Dermis microvascular lymphatic vessel endothelial cell (primary cell): Measurements from ENCODE around the gene FANK1. TPM values are rescaled to one million over a fixed set of nuclear protein-coding genes. Genes with fewer than 3 reads are reported as not detected.
"Not testable (repeated sequence)": the region's sequence is repeated elsewhere in the genome, so short reads cannot be mapped to it uniquely, and the experiment has no call there.

Source experiments
- DNase-seq, 2 donors: peaks; one replicate each; pipeline versions ENCODE4 v3.0.0 to v3.0.0-alpha.2; 2010; ENCODE audit warnings: low read depth in 2 of 2
- total RNA-seq: library from RNA; depleted of rRNA; stranded (reverse); fragments of >200 nt; gene quantifications from 2 replicates; pipeline ENCODE4 v1.2.1, GENCODE V29; 2014

FANK1 gene
- total RNA-seq, 1 donor from 2014 or later: 1.0 TPM

DNA sequence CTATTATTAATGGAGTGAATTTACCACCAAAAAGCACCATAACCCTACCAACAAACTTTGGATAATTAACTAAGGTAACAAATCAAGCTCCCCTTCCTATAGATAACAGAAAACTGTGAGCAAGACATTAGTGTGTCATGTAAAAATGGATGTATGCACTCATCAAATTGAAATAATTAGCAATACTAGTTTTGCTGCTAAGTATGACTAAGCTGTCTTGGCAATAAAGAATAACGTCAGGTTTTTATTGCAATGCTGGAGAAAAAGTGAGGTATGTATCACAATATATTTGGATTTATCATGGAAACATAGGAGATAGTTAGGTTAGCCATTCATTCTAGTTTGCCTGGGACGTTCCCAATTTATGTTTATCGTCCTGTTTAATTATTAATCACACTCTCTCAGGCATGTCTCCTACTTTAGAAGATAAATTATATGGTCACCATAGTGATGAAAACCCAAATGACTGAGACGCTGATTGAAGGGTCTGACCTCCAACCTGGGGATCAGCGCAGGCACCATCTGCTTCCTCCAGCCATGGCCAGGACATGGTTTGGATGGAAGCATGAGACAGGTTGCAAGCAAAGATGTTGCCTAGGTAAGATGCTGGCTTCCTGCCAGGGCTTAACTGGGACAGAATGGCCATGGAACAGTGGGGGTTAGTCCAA is 125.6 kb downstream of the FANK1 start:
- no peak for DNase-seq

DNA sequence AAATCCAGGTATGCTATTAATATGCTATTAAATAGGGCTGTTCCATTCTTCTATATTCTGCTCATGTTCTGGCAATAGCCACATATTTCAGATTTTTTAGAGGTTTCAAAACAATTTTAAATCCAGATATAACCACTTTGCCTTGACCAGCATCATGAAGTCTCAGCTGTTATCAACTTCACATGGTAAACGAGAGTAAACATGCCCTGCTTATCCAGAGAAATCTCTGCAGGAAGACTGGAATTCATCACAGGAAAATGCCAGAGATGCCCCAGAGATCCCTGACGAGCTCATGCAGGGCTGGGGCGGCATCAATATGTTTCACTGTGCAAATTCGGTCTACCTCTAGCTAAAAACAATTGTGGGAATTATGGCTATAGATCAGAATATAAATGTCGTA is 126.5 kb downstream of the FANK1 start:
- no peak for DNase-seq

DNA sequence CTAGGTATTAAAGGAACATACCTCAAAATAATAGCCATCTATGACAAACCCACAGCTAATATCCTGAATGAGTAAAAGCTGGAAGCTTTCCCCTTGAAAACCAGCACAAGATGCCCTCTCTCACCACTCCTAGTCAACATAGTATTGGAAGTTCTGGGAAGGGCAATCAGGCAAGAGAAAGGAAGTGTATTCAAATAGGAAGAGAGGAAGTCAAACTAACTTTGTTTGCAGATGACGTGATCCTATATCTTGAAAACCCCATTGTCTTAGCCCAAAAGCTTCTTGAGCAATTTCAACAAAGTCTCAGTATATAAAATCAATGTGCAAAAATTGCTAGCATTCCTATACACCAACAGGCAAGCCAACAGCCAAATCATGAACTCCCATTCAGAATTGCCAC is 131.3 kb downstream of the FANK1 start:
- DNase-seq: no peak

DNA sequence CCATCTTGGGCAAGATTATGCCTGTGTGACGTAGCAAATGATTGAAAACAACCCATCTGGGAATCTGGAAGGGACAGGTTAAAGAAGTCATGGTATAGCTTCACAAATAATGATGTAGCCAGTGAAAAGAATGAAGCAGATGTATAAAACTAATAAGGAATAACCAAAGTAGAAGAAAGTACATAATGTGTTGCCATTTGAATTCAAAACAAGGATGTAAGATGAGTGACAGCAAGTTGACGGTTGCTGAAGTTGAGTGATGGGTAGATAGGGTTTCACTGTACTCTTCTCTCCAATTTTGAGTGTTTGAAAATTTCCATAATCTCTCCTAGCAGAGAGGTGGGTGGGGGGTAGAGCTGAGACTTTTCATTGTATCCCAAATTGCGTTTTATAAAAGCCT is 133.6 kb downstream of the FANK1 start:
- no peak for DNase-seq

DNA sequence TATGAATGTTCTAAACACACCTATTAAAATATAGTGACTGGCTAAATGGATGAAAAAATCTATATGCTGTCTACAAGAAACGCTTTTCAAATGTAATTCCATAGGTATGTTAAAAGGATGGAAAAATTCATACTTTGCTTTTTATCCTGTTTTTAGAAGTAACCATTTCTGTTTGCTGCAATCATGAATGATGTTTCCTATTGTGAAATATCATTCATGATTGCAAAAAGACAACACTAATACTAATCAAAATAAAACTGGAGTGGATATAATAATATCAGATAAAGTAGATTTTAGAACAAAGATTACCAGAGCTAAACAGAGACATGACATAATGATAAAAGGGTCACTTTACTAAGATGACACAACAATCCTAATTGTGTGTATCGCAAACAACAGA is 138.2 kb downstream of the FANK1 start:
- no peak for DNase-seq

DNA sequence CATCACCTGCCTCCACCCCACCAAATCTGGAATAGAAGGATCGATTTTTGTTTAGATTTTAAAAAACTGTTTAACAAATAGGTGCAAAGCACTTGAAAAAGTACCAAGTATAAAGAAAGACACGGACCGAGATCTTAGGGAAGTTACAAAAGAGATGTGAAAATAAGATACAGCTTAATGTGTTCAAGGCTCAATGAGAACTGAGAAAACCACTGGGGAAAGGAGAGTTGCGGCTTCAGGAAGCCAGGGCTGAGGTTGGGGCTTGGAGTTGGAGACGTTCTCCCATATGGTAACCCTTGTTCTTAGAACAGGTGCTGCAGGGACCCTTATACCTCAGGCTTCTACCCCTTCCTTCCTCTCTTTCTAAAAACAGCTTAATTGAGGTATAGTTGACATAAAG is 140.2 kb downstream of the FANK1 start:
- no peak for DNase-seq

DNA sequence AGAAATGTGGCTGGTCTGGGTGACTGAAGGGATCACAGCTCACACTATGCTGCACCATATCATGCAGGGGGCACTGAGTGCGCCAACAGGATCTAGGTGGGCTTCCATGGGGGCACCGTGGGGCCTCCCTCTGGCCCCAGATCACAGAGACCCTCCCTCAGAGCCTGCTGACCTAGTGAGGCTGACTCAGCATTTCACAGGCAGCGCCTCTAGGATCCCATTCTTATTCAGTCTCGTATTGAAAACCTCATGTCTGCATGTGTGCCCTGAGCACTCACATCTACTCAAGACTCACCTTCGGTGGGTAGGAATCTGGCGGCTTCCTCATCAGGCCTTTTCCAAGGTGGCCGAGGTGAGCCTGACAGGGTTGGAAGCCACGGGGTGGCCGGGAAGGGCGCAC is 141.6 kb downstream of the FANK1 start:
- no peak for DNase-seq

DNA sequence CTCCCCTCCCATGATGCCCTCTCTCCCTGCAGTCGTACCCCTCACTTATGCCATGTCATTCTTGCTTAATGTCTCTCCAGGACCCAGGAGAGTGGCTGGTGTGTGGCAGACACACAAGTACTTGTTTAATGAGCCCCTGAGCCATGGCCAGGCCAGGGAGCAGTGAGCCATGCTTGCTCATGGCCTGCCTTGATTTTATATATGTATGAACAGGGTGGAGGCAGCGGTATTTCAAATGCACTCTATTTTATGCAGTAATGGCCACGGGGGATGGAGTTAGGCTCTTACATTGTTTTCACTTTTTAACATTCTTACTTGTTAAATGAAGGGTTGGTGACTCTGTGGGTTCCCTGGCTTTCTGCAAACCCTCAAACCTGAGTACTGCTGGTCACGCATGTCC is 144.8 kb downstream of the FANK1 start:
- DNase-seq: no peak

DNA sequence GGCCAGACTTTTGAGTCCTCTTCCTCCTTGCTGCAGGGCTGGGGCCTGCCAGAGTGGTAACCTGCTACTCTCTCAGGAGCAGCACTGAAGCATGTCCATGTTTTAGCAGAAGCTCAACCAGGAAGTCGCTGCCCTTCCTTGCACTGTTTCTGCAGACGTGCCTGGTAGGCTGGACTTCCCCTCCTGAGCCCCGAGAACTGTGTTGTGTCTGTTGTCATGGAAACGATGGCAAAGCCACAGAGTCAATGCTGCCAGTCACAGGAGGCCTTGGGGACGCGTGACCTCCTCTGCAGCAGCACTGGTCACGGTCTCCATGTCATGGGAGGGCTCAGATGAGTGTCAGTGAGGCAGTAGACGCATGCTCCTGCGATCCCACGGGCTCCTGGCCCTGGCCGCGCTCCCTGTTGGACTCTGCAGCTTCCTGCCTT is 145.5 kb downstream of the FANK1 start:
- DNase-seq: peak; percentile 89 to 98

DNA sequence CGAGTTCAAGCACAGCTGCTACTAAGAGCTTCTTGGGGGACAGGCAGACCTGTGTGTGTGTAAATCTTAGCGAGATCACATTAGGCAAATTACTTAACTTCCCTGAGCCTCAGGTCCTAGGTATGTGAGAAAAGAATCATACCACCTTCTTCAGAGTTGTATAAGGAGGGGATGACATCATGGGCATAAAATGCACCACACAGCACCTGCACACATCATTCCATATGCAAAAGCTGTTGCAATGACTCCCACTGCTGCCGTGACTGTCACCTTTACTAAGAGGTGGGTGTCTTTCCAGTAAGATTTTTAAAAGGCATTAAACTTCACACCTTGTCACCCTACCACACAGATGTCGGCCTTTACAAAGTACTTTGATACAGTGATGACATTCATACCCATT is 146.0 kb downstream of the FANK1 start:
- no peak for DNase-seq

DNA sequence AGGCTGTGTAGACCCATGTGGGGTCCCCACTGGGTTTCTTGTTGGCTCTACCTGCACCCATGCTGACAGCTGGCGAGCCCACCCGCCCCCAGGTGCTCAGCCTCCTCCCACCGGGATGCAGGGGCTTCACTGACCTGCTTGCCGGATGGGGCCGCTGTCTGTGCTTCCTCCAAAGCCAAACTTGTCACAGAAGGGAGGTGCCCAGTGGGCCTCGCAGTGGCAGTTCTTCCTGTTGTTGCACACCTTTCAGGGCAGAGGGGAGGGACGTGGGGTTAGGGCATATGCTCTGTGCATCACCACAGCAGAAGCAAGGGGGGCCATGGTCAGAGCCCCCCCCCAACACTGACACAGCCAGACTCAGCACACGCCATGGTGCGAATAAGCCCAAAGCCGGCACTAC is 146.5 kb downstream of the FANK1 start:
- DNase-seq: no peak

DNA sequence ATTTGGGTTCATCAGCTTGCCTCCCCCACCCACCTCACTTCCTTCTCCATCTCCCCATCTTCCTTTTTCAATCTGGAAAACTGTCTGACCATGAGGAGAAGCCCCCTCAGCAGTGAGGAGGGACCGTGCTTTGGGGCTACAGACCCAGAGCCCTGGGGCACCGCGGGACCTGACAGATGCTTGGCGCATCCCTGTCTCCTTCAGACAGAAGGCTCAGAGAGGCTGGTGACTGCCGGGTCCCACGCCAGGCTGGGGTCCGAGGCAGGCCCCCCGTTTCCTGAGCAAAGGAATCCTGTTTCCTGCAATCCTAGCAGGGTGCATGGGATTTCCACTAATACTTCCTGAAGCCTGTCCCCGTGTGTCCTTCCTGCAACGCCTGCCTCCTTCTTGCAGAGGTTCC is 147.0 kb downstream of the FANK1 start:
- peak in 1 of 2 donors; percentile 13 for DNase-seq

DNA sequence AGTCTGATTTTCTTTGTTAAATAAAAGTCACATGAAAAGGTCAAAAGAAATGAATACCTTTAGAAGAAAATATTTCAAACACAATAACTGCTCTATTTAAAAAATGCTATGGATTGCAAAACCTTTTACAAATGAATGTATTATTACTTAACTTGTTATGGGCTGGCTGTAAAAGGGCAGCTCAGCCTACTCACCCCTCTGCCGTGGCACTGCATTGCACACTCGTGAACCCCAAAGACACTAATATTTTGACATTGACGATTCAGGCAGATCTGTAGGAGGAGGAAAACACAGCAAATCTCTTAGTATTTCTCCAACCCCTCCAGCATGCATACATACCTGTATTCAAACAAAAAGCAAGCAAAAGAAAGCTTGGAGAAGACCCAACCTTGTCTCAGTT is 149.5 kb downstream of the FANK1 start:
- no peak for DNase-seq

DNA sequence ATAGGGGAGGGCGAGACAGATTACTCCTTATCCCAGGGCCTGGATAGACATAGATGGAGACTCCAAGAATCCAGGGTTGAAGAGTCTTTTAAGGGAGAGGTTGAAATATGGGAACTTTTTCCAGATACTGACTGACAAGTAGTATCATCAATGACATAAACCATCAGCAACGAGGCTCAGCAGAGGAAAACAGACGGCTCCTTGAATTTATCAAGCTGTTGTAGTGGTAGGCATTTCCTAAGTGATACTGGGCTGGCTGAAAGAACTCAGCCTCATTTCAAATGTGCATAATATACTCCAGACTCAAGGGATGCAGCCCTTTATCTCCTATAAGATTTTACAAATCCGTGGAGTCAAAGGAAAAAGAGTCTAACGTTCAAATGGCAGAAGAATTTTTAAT is 150.5 kb downstream of the FANK1 start:
- DNase-seq: no peak

DNA sequence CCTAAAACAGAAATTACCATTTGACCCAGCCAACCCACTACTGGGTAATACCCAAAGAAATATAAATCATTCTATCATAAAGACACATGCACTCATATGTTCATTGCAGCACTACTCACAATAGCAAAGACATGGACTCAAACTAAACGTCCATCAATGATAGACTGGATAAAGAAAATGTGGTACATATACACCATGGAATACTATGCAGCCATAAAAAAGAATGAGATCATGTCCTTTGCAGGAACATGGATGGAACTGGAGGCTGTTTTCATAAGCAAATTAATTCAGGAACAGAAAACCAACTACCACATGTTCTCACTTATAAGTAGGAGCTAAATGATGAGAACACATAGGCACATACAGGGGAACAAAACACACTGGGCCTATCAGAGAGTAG is 151.4 kb downstream of the FANK1 start:
- DNase-seq: not testable (repeated sequence)

DNA sequence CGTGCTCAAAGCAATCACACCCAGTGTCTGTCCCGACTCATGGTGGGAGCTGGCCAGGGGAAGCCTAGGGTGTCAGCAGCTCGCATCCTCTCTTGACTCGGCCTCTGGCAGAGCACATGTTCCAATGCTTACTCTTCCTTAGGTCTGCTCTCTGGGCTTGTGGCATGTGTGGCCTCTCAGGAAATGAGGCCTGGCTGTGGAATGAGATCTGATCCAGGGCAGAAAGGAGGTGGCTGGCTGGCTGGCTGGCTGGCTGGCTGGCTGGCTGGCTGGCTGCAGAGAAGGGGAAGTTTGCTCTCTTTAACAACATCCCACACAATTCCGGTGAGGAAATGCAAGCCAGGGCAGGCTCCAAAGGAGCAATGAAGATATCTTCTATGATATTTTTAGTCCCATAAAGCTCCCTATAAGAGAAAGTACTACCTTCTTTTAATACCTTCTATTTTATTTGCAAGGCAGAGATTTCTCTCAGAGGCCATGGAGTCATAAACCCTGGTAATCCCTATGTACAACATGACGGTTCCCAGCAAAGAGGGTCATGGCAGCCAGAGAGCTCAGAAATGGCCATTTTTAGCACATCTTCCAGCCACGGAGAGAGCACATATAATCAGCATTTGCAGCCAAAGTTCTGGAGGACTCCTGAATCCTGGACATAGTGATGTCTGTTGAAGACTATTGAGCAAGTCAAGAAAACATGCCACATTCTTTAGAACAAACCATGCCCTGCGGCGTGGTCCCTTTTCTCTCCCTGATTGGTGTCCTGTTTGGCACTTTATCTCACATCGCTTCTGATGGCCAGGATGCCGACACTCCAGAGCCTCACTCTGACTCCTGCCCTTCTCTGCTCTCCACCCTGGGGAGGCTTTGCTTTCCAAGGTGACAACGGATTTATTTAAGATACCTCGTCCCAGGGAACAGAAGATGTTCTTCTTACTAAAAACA is 153.7 kb downstream of the FANK1 start:
- DNase-seq: peak; percentile 80 to 96

DNA sequence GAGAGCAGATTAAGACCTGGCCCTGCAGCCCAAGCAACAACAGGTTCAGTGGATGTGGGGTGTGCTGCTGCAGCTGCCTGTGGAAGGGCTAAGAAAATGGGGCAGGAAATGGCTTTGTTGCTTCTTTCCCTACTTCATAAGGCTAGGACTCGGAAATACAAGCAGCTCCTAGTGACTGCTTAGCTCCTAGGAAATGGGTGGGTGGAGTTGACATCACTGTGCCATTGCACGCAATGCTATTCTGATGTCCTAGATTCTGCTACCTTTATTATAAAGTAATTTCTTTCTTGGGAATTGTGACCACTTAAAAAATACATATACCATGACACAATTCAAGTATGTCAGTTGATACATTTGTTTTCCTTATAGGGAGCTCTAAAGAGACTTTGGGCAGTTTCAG is 155.8 kb downstream of the FANK1 start:
- no peak for DNase-seq

DNA sequence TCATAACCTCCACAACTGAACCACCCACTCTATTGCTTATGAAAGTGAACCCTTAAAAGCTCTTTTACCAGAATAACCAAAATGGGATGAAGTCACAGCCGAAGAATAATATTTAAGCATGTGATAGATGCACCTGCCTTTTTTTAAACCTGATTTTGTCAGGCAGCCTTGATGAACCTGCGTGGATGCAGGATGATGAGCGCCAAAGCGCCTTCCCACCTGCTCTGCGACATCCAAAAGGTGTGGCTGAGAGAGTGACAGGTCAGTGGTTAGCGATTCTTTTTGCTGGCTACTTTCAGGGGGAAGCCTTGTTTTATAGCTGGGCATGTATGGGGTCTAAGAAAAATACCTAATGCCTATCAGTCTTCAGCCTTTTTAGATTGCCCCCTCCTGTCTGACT is 157.8 kb downstream of the FANK1 start:
- DNase-seq: no peak

DNA sequence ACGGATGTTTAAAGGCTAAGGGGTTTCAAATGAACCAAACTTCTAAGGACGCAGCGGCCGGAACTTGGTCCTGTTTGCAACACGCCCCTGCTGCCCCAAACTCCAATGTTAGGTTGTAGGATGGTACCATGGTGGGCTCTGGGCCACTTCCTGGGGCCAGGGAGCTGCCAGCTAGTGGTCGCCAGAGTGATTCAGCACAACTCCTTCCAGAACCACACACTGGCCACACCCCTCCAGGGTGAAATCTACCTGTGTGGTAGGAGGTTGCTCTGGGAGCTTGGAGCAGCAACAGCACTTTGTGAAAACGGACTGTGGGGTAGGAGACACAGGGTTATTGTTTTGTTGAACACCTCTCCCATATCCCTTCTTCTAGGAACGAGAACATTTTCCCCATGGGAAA is 161.1 kb downstream of the FANK1 start:
- DNase-seq: no peak

DNA sequence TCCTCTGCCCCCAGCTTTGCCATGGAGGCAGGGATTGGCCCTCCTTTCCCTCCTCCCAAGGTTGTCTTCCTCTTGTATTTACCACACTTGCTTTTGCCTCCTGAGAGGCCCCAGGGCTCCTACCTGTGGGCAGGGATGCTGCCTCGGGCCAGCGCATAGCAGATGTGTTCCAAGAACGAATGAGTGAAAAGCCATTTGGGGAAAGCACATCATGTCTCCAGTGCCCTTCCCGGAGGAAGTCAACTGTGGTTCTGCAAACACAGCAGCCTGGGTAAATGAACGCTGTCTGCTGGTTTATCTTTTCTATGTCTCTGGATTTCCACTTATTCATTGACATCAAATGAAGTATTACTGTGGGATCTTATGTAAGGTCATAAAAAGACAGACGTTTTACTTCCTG is 161.7 kb downstream of the FANK1 start:
- DNase-seq: no peak

DNA sequence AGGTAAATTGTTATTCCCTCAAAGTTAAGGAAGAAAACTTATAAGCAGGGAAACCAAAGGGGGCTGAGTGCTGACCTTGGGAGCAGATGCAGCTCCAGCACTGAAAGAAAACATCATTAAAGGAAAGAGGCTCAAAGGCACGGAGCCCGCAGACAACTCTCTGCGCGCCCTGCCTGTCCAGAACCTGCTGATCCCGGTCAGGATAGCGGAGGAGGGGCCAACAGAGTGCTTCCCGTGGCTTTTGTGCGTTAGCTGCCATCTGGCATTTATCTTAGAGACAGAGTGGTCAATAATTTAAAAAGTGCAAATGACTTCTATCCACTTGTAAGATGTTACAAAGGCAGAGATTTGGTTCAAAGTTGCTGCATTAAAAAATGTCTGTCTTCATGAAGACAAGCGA is 162.1 kb downstream of the FANK1 start:
- peak in 1 of 2 donors; percentile 22 for DNase-seq
